GM12878 (cell line): ENCODE results near the gene CNTN4.

Experiments
- BCL11A ChIP-seq: IDR thresholded peaks from 2 replicates; pipeline ENCODE4 v1.6.1; 2011; ENCODE audit warnings: low read depth, low read length
- SIN3A ChIP-seq: IDR thresholded peaks from 2 replicates; pipeline ENCODE4 v1.6.1; 2012; ENCODE audit warnings: low read depth, low read length, improper control_type of control experiment
- TF ChIP-seq, protein P1 (sequence below): IDR thresholded peaks from 2 replicates; pipeline ENCODE4 v1.6.1; 2012; ENCODE audit warnings: low read depth, low read length, improper control_type of control experiment

- no peak for TF ChIP-seq SIN3A
- TF ChIP-seq, protein P1, sequence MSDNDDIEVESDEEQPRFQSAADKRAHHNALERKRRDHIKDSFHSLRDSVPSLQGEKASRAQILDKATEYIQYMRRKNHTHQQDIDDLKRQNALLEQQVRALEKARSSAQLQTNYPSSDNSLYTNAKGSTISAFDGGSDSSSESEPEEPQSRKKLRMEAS, result no peak
- TF ChIP-seq BCL11A, result no peak
Observed at GRCh38 chr3:2967871-2968270, 869.2 kb downstream of the CNTN4 start.
